HG02885 (cell line): ENCODE measurements around the gene ATAD2B.
A peak's percentile ranks its signal among the peaks of the same experiment; 100 is the strongest.

Experiments used
- ATAC-seq: cut with Tn5 transposase; IDR thresholded peaks from one replicate; pipeline ENCODE4 v1.9.1; 2021; ENCODE audit warnings: mild to moderate bottlenecking; ENCODE audit not compliant: unreplicated experiment, poor library complexity

ATAD2B gene

GRCh38 chr2:23838996-23839395 is 87.9 kb downstream of the ATAD2B start:
- ATAC-seq = no peak

- ATAC-seq = no peak
These were observed 88.3 kb downstream of the ATAD2B start for GRCh38 chr2:23838581-23838980.

GRCh38 chr2:23837871-23838270 is 89.1 kb downstream of the ATAD2B start:
- no peak for ATAC-seq

GRCh38 chr2:23836971-23837565 is 89.9 kb downstream of the ATAD2B start:
- no peak for ATAC-seq

GRCh38 chr2:23836505-23836904 is 90.4 kb downstream of the ATAD2B start:
- ATAC-seq = no peak

GRCh38 chr2:23835988-23836387 is 90.9 kb downstream of the ATAD2B start:
- no peak for ATAC-seq

- ATAC-seq = no peak
These were observed 91.5 kb downstream of the ATAD2B start for GRCh38 chr2:23835423-23835822.

GRCh38 chr2:23828986-23829385 is 97.9 kb downstream of the ATAD2B start:
- no peak for ATAC-seq

- ATAC-seq = no peak
These were observed 98.5 kb downstream of the ATAD2B start for GRCh38 chr2:23828256-23828980.

- ATAC-seq = no peak
These were observed 99.6 kb downstream of the ATAD2B start for GRCh38 chr2:23827287-23827686.

- no peak for ATAC-seq
These were observed 100.2 kb downstream of the ATAD2B start for GRCh38 chr2:23826771-23827170.

- peak; percentile 42 for ATAC-seq
These were observed 100.9 kb downstream of the ATAD2B start for GRCh38 chr2:23826040-23826439.

GRCh38 chr2:23824777-23825212 is 102.1 kb downstream of the ATAD2B start:
- peak; percentile 68 for ATAC-seq

- ATAC-seq = no peak
These were observed 103.1 kb downstream of the ATAD2B start for GRCh38 chr2:23823863-23824262.

- ATAC-seq = no peak
These were observed 112.0 kb downstream of the ATAD2B start for GRCh38 chr2:23814963-23815362.

- ATAC-seq = no peak
These were observed 113.5 kb downstream of the ATAD2B start for GRCh38 chr2:23813438-23813837.

- no peak for ATAC-seq
These were observed 117.8 kb downstream of the ATAD2B start for GRCh38 chr2:23809150-23809549.

GRCh38 chr2:23806665-23807249 is 120.2 kb downstream of the ATAD2B start:
- no peak for ATAC-seq

GRCh38 chr2:23806201-23806600 is 120.7 kb downstream of the ATAD2B start:
- no peak for ATAC-seq

GRCh38 chr2:23803965-23804542 is 122.9 kb downstream of the ATAD2B start:
- no peak for ATAC-seq

- no peak for ATAC-seq
These were observed 123.5 kb downstream of the ATAD2B start for GRCh38 chr2:23803264-23803964.
